NCI-H526 treated with DMSO at 0.1 percent for 48 hours (cell line): Measurements from ENCODE around the gene TRNP1.

Source experiments
- DNase-seq: peaks from one replicate; lab custom pipeline; 2025; lab: John Stamatoyannopoulos, UW

The TRNP1 gene

DNA sequence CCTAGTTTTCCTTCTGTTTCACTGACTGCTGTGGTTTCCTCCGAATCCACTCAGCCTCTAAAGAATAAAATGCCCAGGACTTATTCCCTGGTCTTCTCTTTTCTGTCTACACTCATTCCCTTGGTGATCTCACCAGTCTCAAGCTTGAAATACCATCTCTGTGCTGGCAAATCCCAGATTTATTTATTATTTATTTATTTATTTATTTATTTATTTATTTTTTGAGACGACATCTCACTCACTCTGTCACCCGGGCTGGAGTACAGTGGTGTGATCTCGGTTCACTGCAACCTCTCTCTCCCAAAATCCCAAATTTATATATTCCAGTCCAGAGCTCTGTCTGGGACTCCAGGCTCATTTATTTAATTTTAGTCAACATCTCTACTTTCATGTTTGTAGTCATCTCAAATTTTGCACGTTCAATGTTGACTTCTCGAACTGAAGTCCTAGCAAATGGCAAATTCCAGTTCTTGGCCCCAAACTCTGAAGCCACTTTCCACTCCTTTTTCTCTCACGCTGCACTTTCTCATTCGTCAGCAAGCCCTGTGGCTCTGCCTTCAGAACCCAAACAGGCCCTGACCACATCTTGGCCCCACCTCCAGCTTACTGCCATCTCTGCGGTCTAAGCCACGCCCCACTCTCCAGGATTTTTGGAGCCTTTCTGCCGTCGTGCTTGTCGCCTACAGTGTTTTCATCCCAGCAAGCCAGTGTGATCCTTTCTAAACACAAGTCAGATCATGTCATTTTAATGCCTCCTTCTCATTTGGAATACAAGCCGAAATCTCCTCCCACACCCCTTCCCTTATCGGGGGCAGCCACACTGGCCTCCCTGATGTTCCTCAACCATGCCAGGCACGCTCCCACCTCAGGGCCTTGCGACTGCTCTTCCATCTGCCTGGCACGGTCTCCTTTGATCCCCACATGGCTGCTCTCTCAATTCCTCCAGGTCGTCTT, 33.4 kb downstream of the TRNP1 start:
- no peak for DNase-seq

DNA sequence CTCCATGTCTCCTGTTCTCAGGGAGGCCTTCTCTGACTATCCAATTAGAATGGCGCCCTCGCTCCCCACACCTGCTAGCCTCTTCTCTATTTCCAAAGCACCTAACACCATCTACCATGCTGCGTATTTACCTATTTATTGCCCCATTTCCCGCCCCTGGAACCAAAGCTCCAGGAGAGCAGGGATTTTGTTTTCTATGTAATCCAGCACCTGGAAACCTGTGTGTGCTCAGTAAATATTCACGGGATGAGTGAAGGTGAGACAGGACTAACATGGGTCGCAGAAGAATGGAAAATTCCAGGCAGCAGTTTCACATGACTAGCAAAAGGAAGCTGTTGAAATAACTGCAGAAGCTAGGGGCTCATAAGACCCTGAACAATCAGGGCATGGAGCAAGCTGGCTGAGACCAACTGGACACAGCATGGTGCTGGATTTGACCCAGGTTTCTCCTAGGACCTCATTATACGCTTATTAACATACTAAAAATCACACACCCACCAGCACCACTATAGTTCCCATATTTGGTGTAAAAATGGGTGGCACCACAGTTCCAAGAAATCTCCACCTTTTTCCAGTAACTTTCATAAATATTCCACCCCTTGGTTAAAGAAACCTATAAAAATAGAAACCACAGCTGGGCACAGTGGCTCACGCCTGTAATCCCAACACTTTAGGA, 34.2 kb downstream of the TRNP1 start:
- DNase-seq, result no peak

- DNase-seq, result no peak
Measured at GRCh38 chr1:27029517-27029916, 36.0 kb downstream of the TRNP1 start.

DNA sequence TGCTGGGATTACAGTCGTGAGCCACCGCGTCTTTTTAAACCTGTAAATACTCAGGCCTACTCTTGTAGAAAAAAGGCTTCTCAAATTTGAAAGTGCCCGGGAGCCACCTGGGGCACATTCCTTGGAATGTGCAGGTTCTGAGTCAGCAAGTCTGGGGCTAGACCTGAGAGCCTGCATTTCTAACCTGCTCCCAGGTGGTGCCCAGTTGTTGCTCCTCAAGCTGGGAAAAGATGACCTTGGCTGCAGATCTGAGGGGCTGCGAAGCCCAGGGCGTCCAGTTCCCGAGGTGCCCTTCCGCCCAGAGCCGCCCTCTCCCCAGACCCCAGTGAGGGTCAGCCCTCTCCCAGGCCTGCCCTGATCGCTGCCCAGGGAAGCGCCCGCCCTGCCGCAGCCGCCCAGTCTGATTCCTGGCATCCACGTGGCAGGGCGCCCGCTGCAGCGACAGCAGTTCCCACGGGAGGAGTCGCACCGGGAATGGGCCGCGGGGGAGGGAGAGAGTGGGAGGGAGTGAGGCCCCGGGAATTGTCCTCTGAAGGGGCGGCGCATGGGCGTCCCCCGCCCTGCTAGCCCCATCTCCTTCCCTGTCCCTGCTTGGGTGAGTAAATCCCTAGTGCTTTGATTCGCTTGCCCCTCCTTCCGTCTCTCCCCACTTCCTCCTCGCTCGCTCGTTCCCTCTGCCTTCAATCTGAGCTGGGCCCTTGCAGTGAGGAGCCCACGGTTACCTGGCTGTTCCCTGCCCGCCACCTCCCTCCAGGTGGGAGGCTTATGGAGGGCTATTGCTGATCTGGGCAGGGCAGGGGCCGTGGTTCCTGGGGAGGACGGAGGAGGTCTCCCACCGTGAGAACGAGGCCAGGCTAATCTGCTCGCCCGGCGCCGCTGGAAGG, 38.0 kb downstream of the TRNP1 start:
- DNase-seq, result no peak

DNA sequence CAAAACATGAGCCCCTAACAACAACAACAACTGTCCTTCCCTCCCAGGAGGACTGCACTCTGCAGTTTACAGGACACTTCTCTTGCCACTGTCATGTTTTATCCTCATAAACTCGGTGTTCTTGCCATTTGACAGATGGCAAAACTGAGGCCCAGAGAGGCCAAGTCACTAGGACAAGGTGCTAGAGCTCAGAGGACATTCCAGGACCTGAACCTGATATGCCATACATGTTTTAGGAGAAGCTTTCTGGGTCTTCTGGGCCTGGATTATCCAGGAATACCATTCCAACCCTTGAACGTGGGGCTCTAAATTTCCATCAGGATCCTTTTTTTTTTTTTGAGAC, 38.6 kb downstream of the TRNP1 start:
- DNase-seq, result no peak

GRCh38 chr1:27033043-27033746, 39.7 kb downstream of the TRNP1 start:
- no peak for DNase-seq

DNA sequence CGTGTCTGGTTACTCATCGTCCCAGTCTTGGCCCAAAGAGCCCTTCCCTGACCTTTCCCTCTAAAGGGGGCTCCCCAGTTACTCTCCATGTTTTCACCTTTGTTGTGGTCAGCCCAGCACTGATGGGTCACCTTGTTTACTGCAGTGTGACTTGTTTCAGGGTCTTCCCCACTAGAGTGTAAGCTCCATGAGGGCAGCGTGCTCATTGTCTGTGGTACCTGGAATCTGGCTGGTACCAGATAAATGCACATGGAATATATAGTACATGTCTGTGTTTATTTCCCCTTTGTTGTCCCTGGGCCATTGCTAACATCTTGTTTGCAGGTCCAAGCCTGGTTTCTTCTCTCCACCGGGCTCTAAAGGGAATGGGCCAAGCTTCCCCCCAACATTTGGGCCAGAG, 41.9 kb downstream of the TRNP1 start:
- DNase-seq, result no peak

GRCh38 chr1:27036718-27037117, 43.2 kb downstream of the TRNP1 start:
- DNase-seq, result no peak

- no peak for DNase-seq
Measured at GRCh38 chr1:27037518-27037917, 44.0 kb downstream of the TRNP1 start.

GRCh38 chr1:27038020-27038419, 44.5 kb downstream of the TRNP1 start:
- no peak for DNase-seq

GRCh38 chr1:27042670-27043069, 49.2 kb downstream of the TRNP1 start:
- no peak for DNase-seq

GRCh38 chr1:27044613-27045151, 51.2 kb downstream of the TRNP1 start:
- DNase-seq, result peak; percentile 55

- no peak for DNase-seq
Measured at GRCh38 chr1:27045973-27046558, 52.6 kb downstream of the TRNP1 start.

DNA sequence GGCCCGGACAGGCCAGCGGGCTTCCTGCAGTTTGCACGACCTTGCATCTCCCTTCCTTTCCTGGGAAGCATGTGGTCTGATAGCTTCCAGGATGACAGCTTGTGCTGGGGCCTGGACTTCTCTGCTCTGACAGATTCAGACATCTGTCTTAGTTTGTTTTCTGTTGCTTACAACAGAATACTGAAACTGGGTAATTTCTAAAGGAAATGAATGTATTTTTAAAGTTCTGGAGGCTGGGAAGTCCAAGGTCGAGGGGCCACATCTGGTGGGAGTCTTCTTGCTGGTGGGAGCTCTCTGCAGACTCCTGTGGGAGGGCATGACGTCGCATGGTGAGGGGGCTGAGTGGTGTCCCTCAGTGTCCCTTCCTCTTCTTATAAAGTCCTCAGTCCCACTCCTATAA, 54.4 kb downstream of the TRNP1 start:
- DNase-seq, result no peak

GRCh38 chr1:27049100-27049499, 55.6 kb downstream of the TRNP1 start:
- no peak for DNase-seq

DNA sequence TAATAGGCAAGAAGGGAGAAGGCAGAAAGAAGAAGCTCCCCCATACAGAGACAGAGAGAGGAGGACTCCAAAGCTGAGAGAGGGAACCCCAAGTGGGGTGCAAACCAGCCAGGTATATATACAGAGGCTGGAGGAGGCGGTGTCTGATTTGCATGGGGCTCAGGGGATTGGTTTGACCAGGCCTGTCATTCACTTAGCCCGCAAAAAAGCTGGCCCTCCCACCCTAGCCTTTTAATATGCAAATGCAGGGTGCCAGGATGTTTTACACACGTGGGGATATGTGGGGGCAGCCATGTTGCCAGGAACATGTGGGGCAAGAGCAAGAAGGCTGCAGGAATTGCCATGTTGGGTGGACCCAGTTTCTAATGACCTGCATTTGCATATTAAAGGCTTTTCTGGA, 56.1 kb downstream of the TRNP1 start:
- peak; percentile 31 for DNase-seq
